GM18526 (cell line): ENCODE data around the gene ACR.

Experiments used
- POLR2A ChIP-seq: IDR thresholded peaks from 3 replicates; pipeline ENCODE4 v1.6.1; 2011; ENCODE audit not compliant: insufficient read length; ENCODE audit errors: extremely low read depth

Gene ACR

DNA sequence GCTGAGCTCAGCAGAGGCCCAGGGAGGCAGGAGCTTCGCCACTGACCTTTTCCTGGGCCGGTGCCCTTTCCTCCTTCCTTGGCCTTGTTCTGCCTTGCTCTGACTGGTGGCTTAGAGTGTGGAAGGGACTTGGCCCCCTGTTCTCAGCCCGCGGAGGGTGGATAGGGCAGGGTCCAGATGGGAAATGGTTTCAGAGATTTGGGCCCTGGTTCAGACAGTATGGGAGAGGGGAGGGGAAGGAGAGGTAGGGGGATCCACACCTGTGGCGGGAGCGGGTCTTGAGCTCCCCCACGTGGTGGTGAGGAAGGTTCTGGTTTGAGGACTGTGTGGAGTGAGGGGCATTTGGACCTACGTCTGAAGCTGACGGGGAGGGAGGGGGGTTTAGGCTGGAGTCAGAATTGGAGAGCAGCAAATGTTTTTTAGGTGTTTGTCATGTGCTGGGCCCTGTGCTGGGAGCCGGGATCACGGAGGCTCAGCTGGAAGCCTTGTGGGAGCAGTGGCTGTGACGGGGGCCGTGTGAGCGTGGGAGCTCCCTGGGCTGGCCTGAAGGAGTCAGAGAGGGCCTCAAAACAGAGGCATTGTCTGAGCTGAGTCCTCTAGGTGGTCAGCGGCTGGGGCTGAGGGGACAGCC, 38.1 kb upstream of the ACR start:
- TF ChIP-seq POLR2A, result no peak

GRCh38 chr22:50700387-50701075, 37.5 kb upstream of the ACR start:
- TF ChIP-seq POLR2A, result no peak

DNA sequence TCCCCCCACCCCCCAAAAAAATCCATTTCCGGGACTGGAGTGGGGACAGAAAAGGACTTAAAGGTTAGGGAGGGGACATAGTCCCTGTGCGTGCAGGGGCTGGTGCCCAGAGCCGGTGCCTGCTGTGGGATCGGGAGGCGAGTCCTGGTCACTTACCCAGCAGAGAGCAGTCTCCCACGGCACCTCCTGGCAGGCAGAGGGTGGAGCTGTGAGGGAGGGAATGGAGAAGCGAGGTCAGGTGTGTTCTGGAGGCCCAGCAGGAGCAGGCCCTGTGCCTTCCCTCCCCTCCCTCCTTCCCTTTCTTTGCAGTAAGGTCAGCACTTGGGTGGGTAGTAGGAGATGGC, 37.0 kb upstream of the ACR start:
- no peak for TF ChIP-seq POLR2A

- TF ChIP-seq POLR2A, result no peak
These were observed 36.4 kb upstream of the ACR start for GRCh38 chr22:50701428-50702154.

DNA sequence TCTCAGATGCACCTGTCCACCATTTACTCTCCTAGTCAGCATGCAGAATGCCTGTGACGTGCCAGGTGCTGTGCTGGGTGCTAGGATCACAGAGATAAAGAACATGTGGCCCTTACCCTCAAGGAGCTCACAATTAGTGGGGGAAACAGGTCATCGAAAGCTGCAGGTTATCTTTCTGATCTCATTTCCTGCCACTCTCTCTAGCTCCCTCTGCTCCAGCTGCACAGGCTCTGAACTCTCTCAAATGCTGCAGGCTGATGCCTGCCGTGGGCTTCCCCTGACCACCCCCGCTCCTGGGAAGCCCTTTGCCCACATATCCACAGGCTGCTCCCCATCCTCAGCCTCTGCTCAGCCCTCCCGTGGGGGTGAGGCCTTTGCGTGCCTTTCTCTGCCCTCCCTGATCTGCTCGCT, 35.7 kb upstream of the ACR start:
- no peak for TF ChIP-seq POLR2A

DNA sequence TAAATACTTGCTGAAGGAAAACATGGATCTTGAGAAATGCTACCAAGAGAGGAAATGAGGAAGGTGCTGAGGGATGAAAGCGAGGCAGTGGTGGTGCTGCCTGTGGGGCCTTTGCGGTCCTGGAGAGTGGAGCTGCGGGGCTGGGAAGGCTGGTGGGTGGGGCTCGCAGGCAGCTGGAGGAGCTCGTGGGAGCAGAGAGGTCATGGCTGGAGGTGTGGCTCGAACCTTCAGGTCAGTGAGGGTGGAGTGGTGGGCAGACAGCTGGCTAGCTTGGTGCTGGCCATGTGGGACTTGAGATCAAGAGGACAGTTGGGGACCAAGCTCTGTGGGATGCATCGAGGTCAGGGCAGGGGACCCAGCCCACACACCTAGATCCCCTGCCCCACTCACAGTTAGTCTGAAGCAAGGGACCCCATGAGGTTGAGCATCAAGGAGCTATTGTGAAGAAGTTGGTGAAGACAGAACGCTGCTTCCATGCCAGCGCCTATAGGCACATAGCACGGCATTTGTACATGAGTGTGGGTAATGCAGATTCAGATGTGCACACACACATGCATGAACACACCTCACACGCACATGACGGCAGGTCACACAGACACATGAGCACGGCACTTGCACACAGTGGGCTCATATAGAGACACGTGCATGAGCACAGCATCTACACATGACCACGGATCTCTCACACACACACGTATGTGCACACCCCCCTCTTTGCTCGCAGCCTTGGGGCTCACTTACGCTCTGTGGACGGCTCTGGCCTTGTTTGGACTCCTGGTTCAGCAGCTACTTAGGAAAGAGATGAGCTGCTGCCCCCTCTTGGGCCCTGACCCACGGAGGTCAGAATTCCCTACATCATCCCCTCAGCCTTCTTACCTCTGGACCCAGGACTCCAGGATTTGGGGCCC, 34.9 kb upstream of the ACR start:
- TF ChIP-seq POLR2A, result no peak

DNA sequence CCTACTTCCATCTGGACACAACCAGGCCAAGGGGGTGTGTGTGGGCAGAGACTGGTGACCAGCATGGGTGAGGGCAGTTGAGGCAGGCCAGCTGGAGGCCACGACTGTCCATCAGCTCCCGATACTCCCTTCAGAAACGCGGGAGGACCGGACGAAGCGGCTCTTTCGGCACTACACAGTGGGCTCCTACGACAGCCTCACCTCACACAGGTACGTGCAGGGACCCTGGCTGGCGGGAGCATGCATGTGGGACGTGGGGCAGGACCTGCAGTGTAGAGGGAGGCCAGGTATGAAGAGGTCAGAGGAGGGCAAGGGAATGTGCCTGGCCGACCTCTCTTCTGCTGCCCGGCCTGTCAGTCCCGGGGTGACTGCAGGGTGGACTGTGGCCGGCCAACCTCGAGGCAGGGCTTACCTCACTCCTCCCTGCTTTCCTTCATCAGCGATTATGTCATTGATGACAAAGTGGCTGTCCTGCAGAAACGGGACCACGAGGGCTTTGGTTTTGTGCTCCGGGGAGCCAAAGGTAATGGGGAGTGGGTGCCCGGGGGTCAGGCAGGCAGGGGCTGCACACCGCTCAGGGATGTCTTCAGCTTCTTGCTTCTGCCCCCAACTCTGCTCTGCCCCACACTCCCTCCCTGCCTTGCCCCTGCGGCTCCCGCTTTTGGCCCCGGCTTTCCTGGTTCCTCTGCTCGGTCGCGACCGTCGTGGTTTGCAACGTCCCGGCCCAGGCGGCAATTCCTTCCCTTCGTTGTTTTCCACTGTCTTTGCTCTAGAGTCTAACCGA, 34.1 kb upstream of the ACR start:
- no peak for TF ChIP-seq POLR2A

DNA sequence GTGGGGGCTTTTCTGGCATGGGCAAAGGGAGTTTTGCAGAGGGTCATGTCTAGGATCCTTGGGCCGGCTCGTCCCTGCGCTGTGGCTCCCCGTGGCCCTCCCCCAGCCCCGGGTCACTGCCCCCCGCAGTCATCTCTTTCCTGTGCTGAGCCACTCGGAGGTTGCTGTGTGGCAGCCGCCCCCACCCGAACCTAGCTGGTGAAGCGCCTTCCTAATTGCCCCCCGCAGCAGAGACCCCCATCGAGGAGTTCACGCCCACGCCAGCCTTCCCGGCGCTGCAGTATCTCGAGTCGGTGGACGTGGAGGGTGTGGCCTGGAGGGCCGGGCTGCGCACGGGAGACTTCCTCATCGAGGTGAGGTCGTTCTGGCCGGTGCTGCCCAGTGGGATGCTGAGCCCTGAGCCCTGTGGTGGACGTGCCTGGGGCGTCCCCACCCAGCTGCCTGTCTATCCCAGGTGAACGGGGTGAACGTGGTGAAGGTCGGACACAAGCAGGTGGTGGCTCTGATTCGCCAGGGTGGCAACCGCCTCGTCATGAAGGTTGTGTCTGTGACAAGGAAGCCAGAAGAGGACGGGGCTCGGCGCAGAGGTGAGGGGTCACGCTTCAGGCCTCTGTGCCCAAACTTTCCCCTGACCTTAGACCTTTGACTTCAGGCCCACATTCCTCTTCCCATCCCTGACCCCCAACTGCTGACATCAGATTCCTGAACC, 33.3 kb upstream of the ACR start:
- no peak for TF ChIP-seq POLR2A

GRCh38 chr22:50705219-50705691, 32.7 kb upstream of the ACR start:
- TF ChIP-seq POLR2A, result no peak

- TF ChIP-seq POLR2A, result no peak
These were observed 32.1 kb upstream of the ACR start for GRCh38 chr22:50705851-50706351.

DNA sequence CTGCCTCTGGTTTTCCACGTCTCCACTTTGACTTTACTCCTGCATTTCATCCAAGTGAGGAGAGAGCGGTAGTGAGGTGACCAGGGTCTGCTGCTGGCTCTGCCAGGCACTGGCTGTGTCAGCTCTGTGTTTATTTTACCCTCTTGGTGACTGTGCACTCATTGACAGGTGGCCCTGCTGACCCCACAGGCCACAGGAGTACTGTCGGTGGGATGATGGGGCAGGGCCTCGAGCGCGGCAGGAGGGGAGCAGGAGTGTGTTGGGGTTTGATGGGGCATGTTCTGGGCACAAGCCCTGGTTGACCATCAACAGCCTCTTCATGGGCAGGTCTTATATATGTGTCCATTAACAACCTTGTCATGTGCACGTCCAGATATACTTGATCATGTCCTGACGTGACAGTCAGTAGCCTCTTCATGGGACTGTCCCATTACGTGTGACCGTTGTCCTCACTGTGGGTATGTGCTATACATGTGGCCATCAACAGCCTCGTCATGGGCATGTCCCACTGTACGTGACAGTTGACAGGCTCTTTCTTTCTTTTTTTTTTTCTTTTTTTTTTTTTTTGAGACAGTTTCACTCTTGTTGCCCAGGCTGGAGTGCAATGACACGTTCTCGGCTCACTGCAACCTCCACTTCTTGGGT, 31.4 kb upstream of the ACR start:
- no peak for TF ChIP-seq POLR2A

DNA sequence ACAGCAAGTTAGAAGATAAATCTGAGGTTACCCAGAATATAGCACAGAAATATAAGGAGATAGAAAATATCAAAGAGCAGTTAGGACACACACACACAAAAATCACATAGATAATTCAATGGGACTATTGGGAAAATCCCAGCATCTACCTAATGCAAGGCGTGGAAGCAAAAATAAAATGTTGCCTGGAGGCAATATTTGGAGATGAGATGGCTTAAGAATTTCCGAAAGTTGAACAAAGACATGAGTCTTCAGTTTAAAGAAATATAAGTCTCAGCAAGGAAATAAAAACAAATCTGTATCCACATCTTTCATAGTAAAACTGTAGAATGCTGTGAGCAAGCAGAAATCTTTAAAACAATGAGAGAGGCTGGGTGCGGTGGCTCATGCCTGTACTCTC, 29.5 kb upstream of the ACR start:
- no peak for TF ChIP-seq POLR2A

DNA sequence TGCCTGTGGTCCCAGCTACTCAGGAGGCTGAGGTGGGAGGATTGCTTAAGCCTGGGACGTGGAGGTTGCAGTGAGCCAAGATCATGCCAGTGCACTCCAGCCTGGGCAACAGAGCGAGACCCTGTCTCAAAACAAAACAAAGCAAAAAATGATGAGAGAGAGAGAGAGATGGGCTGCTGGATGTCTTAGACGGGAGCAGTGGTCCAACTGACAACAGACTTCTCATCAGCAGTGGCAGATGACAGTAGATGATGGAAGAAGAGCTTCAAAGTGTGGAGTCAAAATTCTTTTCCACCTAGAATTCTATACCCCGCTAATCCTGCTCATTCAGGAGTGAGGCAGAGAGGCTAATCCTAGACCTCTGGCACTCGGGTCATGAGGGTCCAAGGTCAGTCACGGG, 29.0 kb upstream of the ACR start:
- no peak for TF ChIP-seq POLR2A
